ENCODE results near the gene THSD4. TPM values are rescaled to one million over a fixed set of nuclear protein-coding genes. Genes with fewer than 3 reads are reported as not detected.

THSD4 gene
- polyA plus RNA-seq, 1 donor (not counting 4 experiments of a cell fraction or from before 2014, with no cell fraction given): 24.5 TPM

DNA sequence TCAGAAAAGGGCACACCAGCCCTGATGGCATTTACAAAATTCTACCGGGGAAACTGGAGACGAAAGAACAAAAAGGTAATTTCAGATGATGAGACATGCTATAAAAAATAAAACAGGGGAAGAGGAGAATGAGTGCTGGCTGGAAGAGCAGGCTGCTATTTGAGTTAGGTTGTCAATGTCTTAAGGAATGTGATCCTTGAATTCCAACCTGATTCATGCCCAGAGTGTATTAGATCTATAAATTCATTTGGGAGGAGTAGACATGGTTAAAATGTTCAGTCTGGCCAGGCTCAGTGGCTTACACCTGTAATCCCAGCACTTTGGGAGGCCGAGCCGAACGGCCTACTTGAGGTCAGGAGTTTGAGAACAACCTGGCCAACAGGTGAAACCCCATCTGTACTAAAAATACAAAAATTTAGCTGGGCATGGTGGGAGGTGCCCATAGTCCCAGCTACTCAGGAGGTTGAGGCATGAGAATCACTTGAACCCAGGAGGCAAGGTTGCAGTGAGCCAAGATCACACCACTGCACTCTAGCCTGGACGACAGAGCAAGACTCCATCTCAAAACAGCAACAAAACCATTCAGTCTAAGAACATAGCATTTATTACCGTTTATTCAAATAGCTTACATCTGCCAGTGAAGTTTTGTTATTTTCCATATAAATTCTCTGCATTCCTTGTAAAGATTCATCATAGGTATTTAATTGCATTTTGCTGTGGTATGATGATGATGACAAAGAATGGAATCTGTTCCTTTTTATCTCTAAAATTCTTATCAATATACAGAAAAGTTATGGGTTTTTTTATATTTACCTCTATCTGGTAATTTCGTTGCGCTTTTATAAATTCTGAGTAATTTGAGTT is 568.4 kb downstream of the THSD4 start:
- no peak overlapping the region for H3K4me2 ChIP-seq (ENCODE audit: control insufficient read depth, extremely low read depth, insufficient read depth, low read depth, low read length)
- TF ChIP-seq CTCF (optimal IDR thresholded peaks at IDR 0.05 in 1 of 3, IDR thresholded peaks at IDR 0.05 in 1 of 3, conservative IDR thresholded peaks at IDR 0.05 in 1 of 3; ENCODE audit: extremely low read depth in 1 of 3, insufficient read depth in 2 of 3, low read length in 3 of 3): no peak
- TF ChIP-seq EZH2 (IDR thresholded peaks at IDR 0.05; ENCODE audit: low read length): no peak
- H3K4me1 ChIP-seq (ENCODE audit: control insufficient read depth, extremely low read depth, insufficient read depth, low read length): peaks cover 16% of the 10 kb centered on the region

DNA sequence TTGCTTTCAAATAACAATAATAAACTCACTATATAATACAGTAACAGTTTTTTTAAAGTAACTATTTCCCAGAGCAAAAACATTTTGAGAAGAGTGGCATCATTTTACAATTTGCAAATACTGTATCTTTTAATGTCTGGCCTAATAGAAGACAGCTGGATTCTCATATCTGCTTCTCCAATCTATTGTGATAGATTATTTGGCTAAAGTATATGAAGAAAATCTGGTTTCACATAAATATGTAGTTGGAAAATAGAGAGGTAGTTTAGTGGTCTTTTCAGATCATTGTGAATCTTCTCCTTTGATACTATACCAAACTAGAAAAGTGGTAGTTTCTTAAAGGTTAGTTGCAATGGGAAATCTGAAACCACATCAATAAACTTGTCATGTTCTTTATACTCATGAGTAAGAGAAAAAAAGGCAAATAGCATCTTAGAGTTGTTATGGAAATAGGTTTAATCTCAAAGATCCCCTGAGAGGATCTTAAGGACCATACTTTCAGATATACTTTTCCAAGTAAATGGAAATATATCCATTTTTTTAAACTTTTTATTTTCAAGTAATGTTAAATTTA is 570.2 kb downstream of the THSD4 start:
- no peaks in the 10 kb centered on the region for H3K9me3 ChIP-seq (ENCODE audit: control insufficient read depth, low read depth, low read length)
- no peaks in the 10 kb centered on the region for H4K20me1 ChIP-seq (ENCODE audit: control insufficient read depth, extremely low read depth, insufficient read depth, low read length)
- H2AFZ ChIP-seq (ENCODE audit: control insufficient read depth, low read length): no peak overlapping the region
- no peaks in the 10 kb centered on the region for H3K9me1 ChIP-seq (ENCODE audit: control insufficient read depth, extremely low read depth, insufficient read depth, low read length)
- H3K4me1 ChIP-seq (ENCODE audit: control insufficient read depth, extremely low read depth, insufficient read depth, low read length): peaks cover under 1% of the 10 kb centered on the region
- no peak for FAIRE-seq
- H3K4me3 ChIP-seq (ENCODE audit: control insufficient read depth in 2 of 3, extremely low read depth in 1 of 3, insufficient read depth in 2 of 3, low read depth in 1 of 3, low read length in 3 of 3): no peak overlapping the region
- TF ChIP-seq EZH2 (IDR thresholded peaks at IDR 0.05; ENCODE audit: low read length) (no peak), CTCF (optimal IDR thresholded peaks at IDR 0.05 in 1 of 3, IDR thresholded peaks at IDR 0.05 in 1 of 3, conservative IDR thresholded peaks at IDR 0.05 in 1 of 3; ENCODE audit: extremely low read depth in 1 of 3, insufficient read depth in 2 of 3, low read length in 3 of 3) (no peak)
- H3K27me3 ChIP-seq (ENCODE audit: control insufficient read depth, extremely low read depth, insufficient read depth, low read length): no peaks in the 10 kb centered on the region
- H3K9ac ChIP-seq (ENCODE audit: control insufficient read depth, extremely low read depth, insufficient read depth, low read length): no peak overlapping the region
- no peak overlapping the region for H3K4me2 ChIP-seq (ENCODE audit: control insufficient read depth, extremely low read depth, insufficient read depth, low read depth, low read length)
- dilution Hi-C loops (cut with MboI; ENCODE audit: extremely low pct_ligation_motif_present, low sequenced_read_pairs): no loop called here
- H3K36me3 ChIP-seq (ENCODE audit: control insufficient read depth in 2 of 2, extremely low read depth in 1 of 2, insufficient read depth in 2 of 2, low read length in 2 of 2): no peaks in the 10 kb centered on the region
- H3K79me2 ChIP-seq (ENCODE audit: control insufficient read depth, insufficient read depth, low read length): no peaks in the 10 kb centered on the region
- no peak for DNase-seq (ENCODE audit: low read depth, low spot score)
- no peak overlapping the region for H3K27ac ChIP-seq (ENCODE audit: control insufficient read depth, insufficient read depth, low read length)

More for the DNA sequence above, 568.4 kb downstream of the THSD4 start:
- H3K9me1 ChIP-seq (ENCODE audit: control insufficient read depth, extremely low read depth, insufficient read depth, low read length): no peaks in the 10 kb centered on the region
- FAIRE-seq (no peak), DNase-seq (ENCODE audit: low read depth, low spot score) (no peak)
- no peaks in the 10 kb centered on the region for H4K20me1 ChIP-seq (ENCODE audit: control insufficient read depth, extremely low read depth, insufficient read depth, low read length)
- no peak overlapping the region for H3K4me3 ChIP-seq (ENCODE audit: control insufficient read depth in 2 of 3, extremely low read depth in 1 of 3, insufficient read depth in 2 of 3, low read depth in 1 of 3, low read length in 3 of 3)
- H3K9ac ChIP-seq (ENCODE audit: control insufficient read depth, extremely low read depth, insufficient read depth, low read length): no peak overlapping the region
- H3K27me3 ChIP-seq (ENCODE audit: control insufficient read depth, extremely low read depth, insufficient read depth, low read length): no peaks in the 10 kb centered on the region
- dilution Hi-C loops (cut with MboI; ENCODE audit: extremely low pct_ligation_motif_present, low sequenced_read_pairs): no loop called here
- no peak overlapping the region for H3K27ac ChIP-seq (ENCODE audit: control insufficient read depth, insufficient read depth, low read length)
- no peaks in the 10 kb centered on the region for H3K36me3 ChIP-seq (ENCODE audit: control insufficient read depth in 2 of 2, extremely low read depth in 1 of 2, insufficient read depth in 2 of 2, low read length in 2 of 2)
- H3K9me3 ChIP-seq (ENCODE audit: control insufficient read depth, low read depth, low read length): no peaks in the 10 kb centered on the region
- no peak overlapping the region for H2AFZ ChIP-seq (ENCODE audit: control insufficient read depth, low read length)
- no peaks in the 10 kb centered on the region for H3K79me2 ChIP-seq (ENCODE audit: control insufficient read depth, insufficient read depth, low read length)
